Measurements from ENCODE around the gene ARHGAP26.
A peak's percentile ranks its signal among the peaks of the same experiment; 100 is the strongest.

ARHGAP26 gene

GRCh38 chr5:143230676-143230996 lies 460.5 kb downstream of the ARHGAP26 start:
- DNase-seq (ENCODE audit: low spot score), result no peak
- no peak for FAIRE-seq

GRCh38 chr5:143231416-143231815 lies 461.2 kb downstream of the ARHGAP26 start:
- DNase-seq (ENCODE audit: low spot score) (no peak), FAIRE-seq (no peak)

GRCh38 chr5:143231973-143232812 lies 462.0 kb downstream of the ARHGAP26 start:
- DNase-seq (ENCODE audit: low spot score) (peak; percentile 22), FAIRE-seq (peak; percentile 88)

- DNase-seq (ENCODE audit: low spot score) (peak; percentile 62), FAIRE-seq (peak; percentile 92)
Observed at GRCh38 chr5:143233031-143233430, 462.9 kb downstream of the ARHGAP26 start.

- peak; percentile 67 for DNase-seq (ENCODE audit: low spot score)
- peak; percentile 71 for FAIRE-seq
Observed at GRCh38 chr5:143234162-143234842, 464.1 kb downstream of the ARHGAP26 start.

- DNase-seq (ENCODE audit: low spot score) (peak; percentile 47), FAIRE-seq (peak; percentile 38)
Observed at GRCh38 chr5:143235423-143235822, 465.2 kb downstream of the ARHGAP26 start.

GRCh38 chr5:143236682-143237081 lies 466.5 kb downstream of the ARHGAP26 start:
- no peak for DNase-seq (ENCODE audit: low spot score)
- no peak for FAIRE-seq

GRCh38 chr5:143237664-143238063 lies 467.5 kb downstream of the ARHGAP26 start:
- FAIRE-seq (no peak), DNase-seq (ENCODE audit: low spot score) (no peak)

GRCh38 chr5:143238620-143239019 lies 468.4 kb downstream of the ARHGAP26 start:
- DNase-seq (ENCODE audit: low spot score), result no peak
- FAIRE-seq, result no peak

GRCh38 chr5:143239882-143240518 lies 469.8 kb downstream of the ARHGAP26 start:
- FAIRE-seq (no peak), DNase-seq (ENCODE audit: low spot score) (no peak)

GRCh38 chr5:143241892-143242291 lies 471.7 kb downstream of the ARHGAP26 start:
- peak; percentile 85 for FAIRE-seq
- DNase-seq (ENCODE audit: low spot score), result peak; percentile 38

GRCh38 chr5:143243103-143243502 lies 472.9 kb downstream of the ARHGAP26 start:
- DNase-seq (ENCODE audit: low spot score), result peak; percentile 43
- no peak for FAIRE-seq

- FAIRE-seq (peak; percentile 98), DNase-seq (ENCODE audit: low spot score) (peak; percentile 99)
Observed at GRCh38 chr5:143244000-143244736, 474.0 kb downstream of the ARHGAP26 start.

- DNase-seq (ENCODE audit: low spot score) (peak; percentile 22), FAIRE-seq (peak; percentile 38)
Observed at GRCh38 chr5:143244990-143245389, 474.8 kb downstream of the ARHGAP26 start.

- DNase-seq (ENCODE audit: low spot score), result peak; percentile 97
- peak; percentile 97 for FAIRE-seq
Observed at GRCh38 chr5:143245929-143246561, 475.9 kb downstream of the ARHGAP26 start.

- DNase-seq (ENCODE audit: low spot score), result no peak
- no peak for FAIRE-seq
Observed at GRCh38 chr5:143247134-143247815, 477.1 kb downstream of the ARHGAP26 start.

- DNase-seq (ENCODE audit: low spot score) (no peak), FAIRE-seq (no peak)
Observed at GRCh38 chr5:143248391-143248790, 478.2 kb downstream of the ARHGAP26 start.

- FAIRE-seq, result peak; percentile 91
- DNase-seq (ENCODE audit: low spot score), result peak; percentile 88
Observed at GRCh38 chr5:143248822-143249579, 478.8 kb downstream of the ARHGAP26 start.

GRCh38 chr5:143249851-143250250 lies 479.7 kb downstream of the ARHGAP26 start:
- peak; percentile 57 for DNase-seq (ENCODE audit: low spot score)
- no peak for FAIRE-seq

- DNase-seq (ENCODE audit: low spot score) (no peak), FAIRE-seq (no peak)
Observed at GRCh38 chr5:143251190-143251589, 481.0 kb downstream of the ARHGAP26 start.

Data from RCC 7860 (cell line).